22Rv1 (cell line): Measurements from ENCODE around the gene NADK.

Experiments used
- CTCF ChIP-seq: fragments of 450-650 bp; IDR thresholded peaks from 2 replicates; pipeline ENCODE4 v1.5.1; 2017; ENCODE audit warnings: mild to moderate bottlenecking
- ZFX ChIP-seq: fragments of 450-650 bp; IDR thresholded peaks from 2 replicates; pipeline ENCODE4 v1.6.1; 2017; ENCODE audit warnings: antibody characterized with exemption, borderline replicate concordance

DNA sequence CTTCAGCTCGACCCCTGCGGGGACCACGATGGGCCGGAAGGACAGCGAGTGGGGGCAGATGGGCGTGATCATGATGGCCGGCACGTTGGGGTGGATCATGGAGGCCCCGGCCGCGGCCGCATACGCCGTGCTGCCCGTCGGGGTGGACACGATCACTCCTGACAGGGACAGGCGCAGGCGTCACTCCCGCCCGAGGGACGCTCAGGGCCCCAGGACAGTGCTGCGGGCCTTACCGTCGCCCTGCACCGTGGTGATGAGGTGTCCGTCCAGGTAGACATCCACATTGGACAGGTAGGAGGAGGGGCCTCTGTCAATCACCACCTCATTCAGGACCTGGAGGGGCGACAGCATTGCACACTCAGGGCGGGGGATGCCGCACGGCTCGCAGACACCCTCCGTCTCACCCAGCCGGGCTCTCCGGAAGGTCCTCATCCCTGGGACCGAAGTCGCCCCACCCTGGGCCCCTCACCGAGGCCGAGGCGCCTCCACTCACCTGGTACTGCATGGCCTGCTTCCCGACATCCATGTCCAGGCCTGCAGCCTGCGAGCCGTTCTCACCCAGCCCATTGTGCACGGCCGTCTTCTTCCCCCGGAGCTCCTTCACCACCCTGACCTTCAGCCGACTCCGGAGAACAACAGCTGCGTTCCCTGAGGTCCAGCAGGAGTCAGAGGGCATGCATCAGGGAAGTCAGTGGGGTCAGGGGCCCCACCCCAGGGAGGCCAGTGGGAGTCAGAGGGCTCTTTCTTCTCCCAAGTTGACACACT, 24.0 kb downstream of the NADK start:
- TF ChIP-seq CTCF (no peak), ZFX (no peak)
